ENCODE data around the gene POLDIP2. TPM values are rescaled to one million over a fixed set of nuclear protein-coding genes. Genes with fewer than 3 reads are reported as not detected.

POLDIP2 gene
- total and polyA plus RNA-seq, 9 of the 15 experiments (the other 6 are each of a cell fraction or from before 2014, with no cell fraction given): 22.0 to 137 (median 104) TPM

GRCh38 chr17:28335201-28335958, 21.9 kb downstream of the POLDIP2 start, which contains the start of the genes IFT20 and TNFAIP1 (continued):
- no peak for TF ChIP-seq FOS (IDR thresholded peaks at IDR 0.05; ENCODE audit: extremely low read depth, insufficient read length)
- no peak for TF ChIP-seq BMI1 (IDR thresholded peaks at IDR 0.05; ENCODE audit: low read length)
- TF ChIP-seq ZNF609 (CRISPR knock-in tag; IDR thresholded peaks at IDR 0.05; ENCODE audit: borderline replicate concordance): no peak
- TF ChIP-seq MBD2 (IDR thresholded peaks at IDR 0.05; ENCODE audit: borderline replicate concordance, low read depth): peak; percentile 91
- TF ChIP-seq, protein P1, sequence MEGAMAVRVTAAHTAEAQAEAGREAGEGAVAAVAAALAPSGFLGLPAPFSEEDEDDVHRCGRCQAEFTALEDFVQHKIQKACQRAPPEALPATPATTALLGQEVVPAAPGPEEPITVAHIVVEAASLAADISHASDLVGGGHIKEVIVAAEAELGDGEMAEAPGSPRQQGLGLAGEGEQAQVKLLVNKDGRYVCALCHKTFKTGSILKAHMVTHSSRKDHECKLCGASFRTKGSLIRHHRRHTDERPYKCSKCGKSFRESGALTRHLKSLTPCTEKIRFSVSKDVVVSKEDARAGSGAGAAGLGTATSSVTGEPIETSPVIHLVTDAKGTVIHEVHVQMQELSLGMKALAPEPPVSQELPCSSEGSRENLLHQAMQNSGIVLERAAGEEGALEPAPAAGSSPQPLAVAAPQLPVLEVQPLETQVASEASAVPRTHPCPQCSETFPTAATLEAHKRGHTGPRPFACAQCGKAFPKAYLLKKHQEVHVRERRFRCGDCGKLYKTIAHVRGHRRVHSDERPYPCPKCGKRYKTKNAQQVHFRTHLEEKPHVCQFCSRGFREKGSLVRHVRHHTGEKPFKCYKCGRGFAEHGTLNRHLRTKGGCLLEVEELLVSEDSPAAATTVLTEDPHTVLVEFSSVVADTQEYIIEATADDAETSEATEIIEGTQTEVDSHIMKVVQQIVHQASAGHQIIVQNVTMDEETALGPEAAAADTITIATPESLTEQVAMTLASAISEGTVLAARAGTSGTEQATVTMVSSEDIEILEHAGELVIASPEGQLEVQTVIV (CRISPR knock-in tag; IDR thresholded peaks at IDR 0.05; ENCODE audit: borderline replicate concordance): no peak
- TF ChIP-seq ZZZ3 (IDR thresholded peaks at IDR 0.05): no peak
- no peak for TF ChIP-seq ZNF146 (CRISPR knock-in tag; IDR thresholded peaks at IDR 0.05; ENCODE audit: unreplicated experiment)
- TF ChIP-seq NCOA1 (IDR thresholded peaks at IDR 0.05; ENCODE audit: low read depth): no peak
- 0 out of 2 replicates have a peak, but pooled peaks have one; percentile 39 for TF ChIP-seq ZNF165 (CRISPR knock-in tag; IDR thresholded peaks at IDR 0.05; ENCODE audit: borderline replicate concordance)
- TF ChIP-seq RCOR1 (IDR thresholded peaks at IDR 0.05; ENCODE audit: borderline replicate concordance in 1 of 2, low read depth in 2 of 2, low read length in 2 of 2): no peak
- peak; percentile 80 for TF ChIP-seq ZNF584 (CRISPR knock-in tag; IDR thresholded peaks at IDR 0.05; ENCODE audit: low read depth)
- peak; percentile 89 for TF ChIP-seq SREBF1 (IDR thresholded peaks at IDR 0.05; ENCODE audit: borderline replicate concordance, low read depth, low read length)
- no peak for TF ChIP-seq HDAC3 (IDR thresholded peaks at IDR 0.05; ENCODE audit: borderline replicate concordance, partially characterized antibody)
- no peak for TF ChIP-seq CAMTA2 (CRISPR knock-in tag; conservative IDR thresholded peaks at IDR 0.05)
- TF ChIP-seq JUN (IDR thresholded peaks at IDR 0.05; ENCODE audit: borderline replicate concordance, low read depth, low read length): peak; percentile 99
- peak; percentile 65; the same call in 1 of the 2 replicates for TF ChIP-seq JUN (CRISPR knock-in tag; IDR thresholded peaks at IDR 0.05; ENCODE audit: borderline replicate concordance)
- no peak for TF ChIP-seq ELF4 (CRISPR knock-in tag; IDR thresholded peaks at IDR 0.05)
- 0 out of 2 replicates have a peak, but pooled peaks have one; percentile 59 for TF ChIP-seq ZNF79 (CRISPR knock-in tag; IDR thresholded peaks at IDR 0.05; ENCODE audit: low read depth)
- TF ChIP-seq, protein P2, sequence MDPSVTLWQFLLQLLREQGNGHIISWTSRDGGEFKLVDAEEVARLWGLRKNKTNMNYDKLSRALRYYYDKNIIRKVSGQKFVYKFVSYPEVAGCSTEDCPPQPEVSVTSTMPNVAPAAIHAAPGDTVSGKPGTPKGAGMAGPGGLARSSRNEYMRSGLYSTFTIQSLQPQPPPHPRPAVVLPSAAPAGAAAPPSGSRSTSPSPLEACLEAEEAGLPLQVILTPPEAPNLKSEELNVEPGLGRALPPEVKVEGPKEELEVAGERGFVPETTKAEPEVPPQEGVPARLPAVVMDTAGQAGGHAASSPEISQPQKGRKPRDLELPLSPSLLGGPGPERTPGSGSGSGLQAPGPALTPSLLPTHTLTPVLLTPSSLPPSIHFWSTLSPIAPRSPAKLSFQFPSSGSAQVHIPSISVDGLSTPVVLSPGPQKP (CRISPR knock-in tag; IDR thresholded peaks at IDR 0.05): no peak
- TF ChIP-seq RAD51 (IDR thresholded peaks at IDR 0.05; ENCODE audit: borderline replicate concordance, low read depth): no peak

All from K562 (cell line).